LNCAP (cell line): Measurements from ENCODE around the gene CSH2.
A peak's percentile ranks its signal among the peaks of the same experiment; 100 is the strongest.

Experiments
- CTCF ChIP-seq: fragments of 450-650 bp; IDR thresholded peaks from 2 replicates; pipeline ENCODE4 v1.5.1; 2017; ENCODE audit warnings: mild to moderate bottlenecking

Gene CSH2

GRCh38 chr17:63850401-63850800, 23.1 kb downstream of the CSH2 start:
- TF ChIP-seq CTCF: no peak

- TF ChIP-seq CTCF: no peak
Measured at GRCh38 chr17:63848834-63849689, 24.4 kb downstream of the CSH2 start.

DNA sequence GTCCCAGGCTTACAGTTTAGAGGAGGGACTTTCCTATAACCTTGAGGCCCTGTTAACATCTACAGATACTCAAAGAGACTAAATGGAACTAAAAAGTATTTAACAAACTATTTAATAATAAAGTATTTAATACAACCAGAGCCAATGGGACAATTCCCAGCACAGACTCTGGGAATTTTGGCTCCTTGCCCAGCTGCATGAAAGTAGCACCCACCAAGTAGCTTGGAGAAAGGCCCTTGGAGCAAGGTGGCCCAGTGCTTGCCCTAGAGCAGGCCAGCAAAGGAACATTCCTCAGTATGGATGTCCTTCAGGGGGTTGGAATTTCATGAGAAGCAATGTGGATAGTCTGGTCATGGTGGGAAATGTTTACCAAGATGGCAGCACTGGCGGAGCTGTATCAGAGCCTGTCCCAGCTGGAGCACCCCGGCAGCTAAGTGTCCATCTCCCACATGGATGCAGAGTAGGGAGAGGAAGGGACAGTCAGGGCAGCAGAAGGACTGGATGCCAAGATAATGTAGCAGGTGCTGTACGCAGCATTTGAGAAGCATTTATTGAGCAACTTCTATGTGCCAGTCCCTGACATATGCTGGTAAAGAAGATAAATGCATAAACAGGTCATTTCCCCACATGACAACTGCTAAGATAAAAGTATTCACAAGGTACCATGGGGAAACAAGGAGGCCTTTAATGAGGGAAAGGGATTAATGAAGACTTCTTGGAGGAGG, 25.8 kb downstream of the CSH2 start:
- no peak for TF ChIP-seq CTCF

- TF ChIP-seq CTCF: no peak
Measured at GRCh38 chr17:63845509-63845908, 28.0 kb downstream of the CSH2 start.

DNA sequence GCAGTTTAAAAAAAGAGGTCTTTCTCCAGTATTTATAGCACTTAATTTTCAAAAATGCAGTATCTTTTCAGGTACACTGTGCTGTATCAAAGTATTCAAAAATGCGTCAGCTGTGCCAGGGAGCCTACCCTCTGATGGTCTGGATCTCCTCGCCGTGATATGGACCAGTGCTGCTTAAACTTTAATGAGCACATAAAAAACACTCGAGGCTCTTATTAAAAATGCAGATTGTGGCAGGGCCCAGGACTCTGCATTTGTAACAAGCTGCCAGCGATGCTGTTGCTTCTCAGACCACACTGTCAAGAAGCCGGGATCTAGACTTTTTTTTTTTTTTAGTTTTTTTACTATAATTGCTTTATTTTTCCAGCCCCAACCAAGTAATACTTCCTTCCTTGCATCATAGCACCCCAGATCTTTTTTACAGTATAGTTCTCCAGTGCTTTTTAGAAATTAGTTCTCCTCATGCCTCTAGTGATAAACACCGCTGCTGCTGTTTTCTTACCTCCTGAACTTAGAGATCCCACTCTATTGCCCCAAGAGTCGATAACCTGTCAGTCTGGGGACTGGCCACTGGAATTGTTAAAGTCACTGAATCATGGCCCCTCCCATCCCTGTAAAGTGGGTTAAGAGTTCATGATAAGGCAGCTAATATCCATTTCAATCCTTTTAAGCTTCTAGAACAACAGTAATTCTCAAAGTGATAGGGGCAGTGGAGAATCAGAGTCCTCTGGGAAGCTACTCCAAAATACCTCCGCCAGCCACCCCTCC, 29.4 kb downstream of the CSH2 start:
- no peak for TF ChIP-seq CTCF

- 0 out of 2 replicates have a peak, but pooled peaks have one; percentile 8 for TF ChIP-seq CTCF
Measured at GRCh38 chr17:63842540-63843386, 30.7 kb downstream of the CSH2 start, which contains the start of gene SMARCD2. Gene SMARCD2, minus strand, starts transcription at chr17:63842685. Its CDS starts 11 bp downstream, at chr17:63842674.
